ENCODE measurements around the gene SND1. TPM values are rescaled to one million over a fixed set of nuclear protein-coding genes. Genes with fewer than 3 reads are reported as not detected.

Gene SND1
- total and polyA plus RNA-seq, 10 of the 15 experiments (the other 5 are each of a cell fraction or from before 2014, with no cell fraction given), result 52.4 to 270 (median 146) TPM

GRCh38 chr7:127914693-127915092 lies 262.7 kb downstream of the SND1 start (continued):
- TF ChIP-seq MYC (IDR thresholded peaks at IDR 0.05; ENCODE audit: insufficient read depth, insufficient read length, insufficient replicate concordance, low read length, severe bottlenecking) (no peak), ZNF24 (IDR thresholded peaks at IDR 0.05) (no peak), RBBP5 (conservative IDR thresholded peaks at IDR 0.05) (no peak)

GRCh38 chr7:127916735-127917134 lies 264.7 kb downstream of the SND1 start:
- H3K4me3 ChIP-seq, result no peak overlapping the region
- FAIRE-seq, result no peak
- DNase-seq (ENCODE audit: low read depth, low spot score), result no peak
- no peaks in the 10 kb centered on the region for H3K27me3 ChIP-seq (replicated peaks in 1 of 2; ENCODE audit: control insufficient read depth in 2 of 2, insufficient read depth in 2 of 2, low read length in 1 of 2)
- no peak overlapping the region for H3K27ac ChIP-seq (ENCODE audit: control insufficient read depth, insufficient read depth)
- ATAC-seq, result no peak
- H3K9me3 ChIP-seq (replicated peaks; ENCODE audit: control insufficient read depth, insufficient read depth, low read length), result no peaks in the 10 kb centered on the region
- SMC1A ChIA-PET (ENCODE audit: uncharacterized antibody, unreplicated experiment), result interaction anchor here (0.8 to 1.9 kb wide), 4 partner anchors 8 to 23 kb away, joined by 3 to 10 read pairs (median 4); no protein-coding TSS in a partner anchor
- H2AFZ ChIP-seq (ENCODE audit: control insufficient read depth, low read depth, low read length), result no peak overlapping the region
- no peaks in the 10 kb centered on the region for H4K20me1 ChIP-seq (ENCODE audit: control insufficient read depth, insufficient read depth)
- BruUV-seq (replicated peaks), result no TSS peak
- no peak overlapping the region for H3K4me2 ChIP-seq (ENCODE audit: control insufficient read depth, insufficient read depth)
- RAD21 ChIA-PET (ENCODE audit: unreplicated experiment), result interaction anchor here (0.7 kb wide), 1 partner anchor 293 kb away, joined by 3 read pairs; no protein-coding TSS in a partner anchor
- 96% methylated on average over 3 of the region's 3 CpGs for WGBS (ENCODE audit: insufficient coverage, insufficient replicate concordance, low lambda C conversion rate, missing lambda C conversion rate)
- peaks cover 15% of the 10 kb centered on the region for H3K4me1 ChIP-seq (ENCODE audit: control insufficient read depth, insufficient read depth, low read length)
- H3K79me2 ChIP-seq (ENCODE audit: control insufficient read depth, insufficient read depth, low read length), result peaks cover 11% of the 10 kb centered on the region
- no peak overlapping the region for H3K9ac ChIP-seq (ENCODE audit: control insufficient read depth, insufficient read depth, low read length)
- CTCF ChIA-PET, result no interaction called here
- no peaks in the 10 kb centered on the region for H3K36me3 ChIP-seq (ENCODE audit: control insufficient read depth in 2 of 2, insufficient read depth in 2 of 2, low read length in 1 of 2)
- in situ Hi-C loops (cut with MboI), result no loop called here
- POLR2A ChIA-PET, result interaction anchor here (0.8 to 1.3 kb wide), 2 partner anchors 8 to 11 kb away, joined by 4 read pairs; no protein-coding TSS in a partner anchor
- intact Hi-C loops (cut with micrococcal nuclease; ENCODE audit: unreplicated experiment), result no loop called here
- TF ChIP-seq BCLAF1 (IDR thresholded peaks at IDR 0.05) (no peak), SREBF1 (IDR thresholded peaks at IDR 0.05; ENCODE audit: low read length) (no peak), ZBTB40 (IDR thresholded peaks at IDR 0.05; ENCODE audit: borderline replicate concordance) (no peak), FOS (IDR thresholded peaks at IDR 0.05; ENCODE audit: borderline replicate concordance, extremely low read depth, insufficient read length) (no peak), SRF (IDR thresholded peaks at IDR 0.05; ENCODE audit: low read depth in 2 of 2, low read length in 2 of 2) (no peak), ELK1 (IDR thresholded peaks at IDR 0.05; ENCODE audit: low read depth, low read length) (no peak), ZNF274 (IDR thresholded peaks at IDR 0.05; ENCODE audit: insufficient read depth, insufficient read length) (no peak), TBL1XR1 (IDR thresholded peaks at IDR 0.05; ENCODE audit: low read depth, low read length) (no peak), HSF1 (IDR thresholded peaks at IDR 0.05; ENCODE audit: low read depth, low read length) (no peak)

Measured in GM12878 (cell line).